ENCODE data around the gene HKDC1. TPM values are rescaled to one million over a fixed set of nuclear protein-coding genes. Genes with fewer than 3 reads are reported as not detected.

Gene HKDC1
- total RNA-seq, 4 donors from 2014 or later: 0.13 to 0.15 TPM; not detected in 2

GRCh38 chr10:69239136-69239535 is 19.0 kb downstream of the HKDC1 start:
- WGBS: 78% methylated on average over 5 of the region's 5 CpGs
- no peak for DNase-seq (ENCODE audit: low spot score in 2 of 2)
- Histone ChIP-seq H3K9me3 (no peaks in the 10 kb centered on the region), H3K27ac (no peak overlapping the region), H3K4me1 (peaks cover 17% of the 10 kb centered on the region), H3K4me3 (no peak overlapping the region), H3K36me3 (no peaks in the 10 kb centered on the region), H3K27me3 (no peaks in the 10 kb centered on the region)
- no peak for TF ChIP-seq POLR2AphosphoS5 (IDR thresholded peaks at IDR 0.05)
- no peak for TF ChIP-seq EP300 (IDR thresholded peaks at IDR 0.05)
- TF ChIP-seq POLR2A (IDR thresholded peaks at IDR 0.05): no peak
- no peak for TF ChIP-seq CTCF (IDR thresholded peaks at IDR 0.05)

- Histone ChIP-seq H3K36me3 (no peaks in the 10 kb centered on the region), H3K27me3 (no peaks in the 10 kb centered on the region), H3K27ac (no peak overlapping the region), H3K4me3 (no peak overlapping the region), H3K9me3 (no peaks in the 10 kb centered on the region), H3K4me1 (peaks cover 17% of the 10 kb centered on the region)
- no peak for TF ChIP-seq POLR2AphosphoS5 (IDR thresholded peaks at IDR 0.05)
- TF ChIP-seq POLR2A (IDR thresholded peaks at IDR 0.05): no peak
- TF ChIP-seq CTCF (IDR thresholded peaks at IDR 0.05): no peak
- no peak for TF ChIP-seq EP300 (IDR thresholded peaks at IDR 0.05)
- 61% methylated on average over 6 of the region's 6 CpGs for WGBS
- DNase-seq (ENCODE audit: low spot score in 2 of 2): no peak
These were observed 19.8 kb downstream of the HKDC1 start for GRCh38 chr10:69239816-69240434.

- no peak overlapping the region for H3K27ac ChIP-seq
These were observed 20.3 kb downstream of the HKDC1 start for GRCh38 chr10:69240455-69240854.

GRCh38 chr10:69241575-69241974 is 21.4 kb downstream of the HKDC1 start:
- WGBS: 49% methylated on average over 7 of the region's 7 CpGs
- no peak for DNase-seq (ENCODE audit: low spot score in 2 of 2)
- TF ChIP-seq POLR2A (IDR thresholded peaks at IDR 0.05) (no peak), CTCF (IDR thresholded peaks at IDR 0.05) (no peak), POLR2AphosphoS5 (IDR thresholded peaks at IDR 0.05) (no peak), EP300 (IDR thresholded peaks at IDR 0.05) (no peak)

More at GRCh38 chr10:69240455-69240854, 20.3 kb downstream of the HKDC1 start:
- no peaks in the 10 kb centered on the region for H3K27me3 ChIP-seq
- peaks cover 17% of the 10 kb centered on the region for H3K4me1 ChIP-seq
- H3K4me3 ChIP-seq: no peak overlapping the region
- no peak for TF ChIP-seq POLR2A (IDR thresholded peaks at IDR 0.05)
- no peak for TF ChIP-seq POLR2AphosphoS5 (IDR thresholded peaks at IDR 0.05)
- no peak for TF ChIP-seq EP300 (IDR thresholded peaks at IDR 0.05)
- TF ChIP-seq CTCF (IDR thresholded peaks at IDR 0.05): no peak
- no peaks in the 10 kb centered on the region for H3K36me3 ChIP-seq
- no peaks in the 10 kb centered on the region for H3K9me3 ChIP-seq
- no peak for DNase-seq (ENCODE audit: low spot score in 2 of 2)
- WGBS: 95% methylated on average over 11 of the region's 11 CpGs

GRCh38 chr10:69242040-69242851 is 22.1 kb downstream of the HKDC1 start:
- 85% methylated on average over 11 of the region's 11 CpGs for WGBS
- H3K36me3 ChIP-seq: no peaks in the 10 kb centered on the region
- no peak for DNase-seq (ENCODE audit: low spot score in 2 of 2)
- H3K4me3 ChIP-seq: no peak overlapping the region
- H3K9me3 ChIP-seq: no peaks in the 10 kb centered on the region
- peaks cover 17% of the 10 kb centered on the region for H3K4me1 ChIP-seq
- H3K27me3 ChIP-seq: no peaks in the 10 kb centered on the region
- TF ChIP-seq CTCF (IDR thresholded peaks at IDR 0.05) (no peak), EP300 (IDR thresholded peaks at IDR 0.05) (no peak), POLR2A (IDR thresholded peaks at IDR 0.05) (no peak), POLR2AphosphoS5 (IDR thresholded peaks at IDR 0.05) (no peak)
- no peak overlapping the region for H3K27ac ChIP-seq

More at GRCh38 chr10:69241575-69241974, 21.4 kb downstream of the HKDC1 start:
- Histone ChIP-seq H3K27me3 (no peaks in the 10 kb centered on the region), H3K4me1 (peaks cover 17% of the 10 kb centered on the region), H3K27ac (no peak overlapping the region), H3K36me3 (no peaks in the 10 kb centered on the region), H3K4me3 (no peak overlapping the region), H3K9me3 (no peaks in the 10 kb centered on the region)

Measured in suprapubic skin (tissue), 4 donors.